PC-9 (cell line): ENCODE results near the gene SHCBP1L. TPM values are rescaled to one million over a fixed set of nuclear protein-coding genes. Genes with fewer than 3 reads are reported as not detected.
"Not testable (repeated sequence)": the region's sequence is repeated elsewhere in the genome, so short reads cannot be mapped to it uniquely, and the experiment has no call there.

ENCODE experiments used
- BruUV-seq: library from RNA; stranded (reverse); fragments of 400-500 nt; replicated peaks from 2 replicates; lab custom pipeline; 2021; lab: Mats Ljungman, UMichigan
- CTCF ChIA-PET: fragments of 300-600 bp; sonication (Branson Sonifier 250); formaldehyde crosslinking; loops from one replicate; lab custom pipeline; 2022; ENCODE audit warnings: antibody characterized with exemption; lab: Charles Lee
- POLR2A ChIA-PET: fragments of 300-600 bp; sonication (Branson Sonifier 250); formaldehyde crosslinking; loops from one replicate; lab custom pipeline; 2022; ENCODE audit warnings: antibody characterized with exemption; ENCODE audit not compliant: unreplicated experiment; lab: Charles Lee
- DNase-seq, 2 experiments: peaks; one replicate each; pipeline versions ENCODE4 v3.0.0 to v3.0.0-alpha.2; 2015 to 2022; ENCODE audit warnings: mixed read lengths in 1 of 2
- H2AFZ ChIP-seq: fragments of 200-600 bp; sonication (generic); 2 replicates; pipeline ENCODE4 v1.8.1; 2017; ENCODE audit warnings: antibody characterized with exemption
- H3F3A ChIP-seq: fragments of 200-600 bp; sonication (generic); 2 replicates; pipeline ENCODE4 v1.8.1; 2017; ENCODE audit warnings: antibody characterized with exemption, mild to moderate bottlenecking, low read depth; ENCODE audit not compliant: insufficient read depth
- H3K27ac ChIP-seq: fragments of 200-600 bp; sonication (generic); 2 replicates; pipeline ENCODE4 v1.6.1; 2016; ENCODE audit warnings: mixed run types
- H3K27me3 ChIP-seq: fragments of 200-600 bp; sonication (generic); 2 replicates; pipeline ENCODE4 v1.6.1; 2016; ENCODE audit warnings: low read depth, mixed run types; ENCODE audit not compliant: insufficient read depth
- H3K36me3 ChIP-seq: fragments of 200-600 bp; sonication (generic); 2 replicates; pipeline ENCODE4 v1.6.1; 2016; ENCODE audit warnings: low read depth, mixed run types
- H3K4me1 ChIP-seq: fragments of 200-600 bp; sonication (generic); replicated peaks from 2 replicates; pipeline ENCODE4 v1.6.1; 2016; ENCODE audit warnings: mixed run types; ENCODE audit not compliant: insufficient read depth
- H3K4me2 ChIP-seq: fragments of 200-600 bp; sonication (generic); 2 replicates; pipeline ENCODE4 v1.6.1; 2017; ENCODE audit warnings: mixed run types
- H3K4me3 ChIP-seq: fragments of 200-600 bp; sonication (generic); 2 replicates; pipeline ENCODE4 v1.6.1; 2016; ENCODE audit warnings: mixed run types
- H3K79me2 ChIP-seq: fragments of 200-600 bp; sonication (generic); 2 replicates; pipeline ENCODE4 v1.6.1; 2017; ENCODE audit warnings: low read depth, mixed run types
- H3K9me2 ChIP-seq: fragments of 200-600 bp; sonication (generic); 2 replicates; pipeline ENCODE4 v1.8.1; 2017; ENCODE audit warnings: mild to moderate bottlenecking; ENCODE audit not compliant: insufficient read depth
- H3K9me3 ChIP-seq: fragments of 200-600 bp; sonication (generic); 2 replicates; pipeline ENCODE4 v1.8.1; 2016; ENCODE audit warnings: low read depth; ENCODE audit not compliant: insufficient read depth
- H4K20me1 ChIP-seq: fragments of 200-600 bp; sonication (generic); 2 replicates; pipeline ENCODE4 v1.8.1; 2017; ENCODE audit not compliant: insufficient read depth
- EZH2 ChIP-seq: fragments of 200-600 bp; sonication (generic); IDR thresholded peaks from 2 replicates; pipeline ENCODE4 v1.8.0; 2017; ENCODE audit warnings: antibody characterized with exemption, low read depth
- intact Hi-C: fragments of 100-400 bp; cut with micrococcal nuclease; formaldehyde crosslinking; loops from one replicate; pipeline ENCODE4 v1.10.0; 2022; ENCODE audit not compliant: unreplicated experiment
- total RNA-seq: library from RNA; stranded (reverse); gene quantifications from 2 replicates; pipeline ENCODE4 v1.2.3, GENCODE V29; 2021
- TF ChIP-seq, protein P1 (sequence below): fragments of 200-600 bp; sonication (generic); conservative IDR thresholded peaks from 2 replicates; pipeline ENCODE4 v1.6.1; 2017; ENCODE audit warnings: mixed run types, antibody characterized with exemption, mild to moderate bottlenecking, moderate library complexity

SHCBP1L gene
- total RNA-seq, 1 experiment from 2014 or later, result not detected

DNA sequence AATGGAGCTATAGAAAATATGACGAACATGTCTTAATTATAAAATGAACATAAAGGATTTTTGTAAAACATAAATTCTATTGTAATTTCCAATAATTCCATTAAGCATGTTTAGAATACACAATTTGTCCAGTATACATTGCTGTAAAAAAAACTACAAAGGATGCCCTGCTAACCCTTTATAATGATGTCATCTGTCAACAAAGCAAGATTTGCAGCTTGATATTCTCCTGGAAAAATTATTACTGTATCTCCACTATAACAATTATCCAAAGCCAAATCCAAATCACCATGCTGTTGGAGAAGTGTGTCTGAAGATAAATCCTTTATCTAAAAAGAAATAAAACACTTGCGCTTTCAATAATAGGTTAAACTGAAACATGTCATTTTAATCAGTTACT lies 47.6 kb downstream of the SHCBP1L start:
- Histone ChIP-seq H3K27ac (no peak overlapping the region), H3K4me3 (no peak overlapping the region), H3K4me2 (no peak overlapping the region), H3K27me3 (no peaks in the 10 kb centered on the region), H4K20me1 (no peaks in the 10 kb centered on the region), H3K4me1 (no peaks in the 10 kb centered on the region), H2AFZ (no peak overlapping the region), H3K9me2 (no peaks in the 10 kb centered on the region), H3K79me2 (no peaks in the 10 kb centered on the region), H3K36me3 (no peaks in the 10 kb centered on the region), H3K9me3 (no peaks in the 10 kb centered on the region), H3F3A (no peaks in the 10 kb centered on the region)
- BruUV-seq, result no TSS peak
- ChIA-PET POLR2A (interaction anchor here (0.6 to 0.7 kb wide), 2 partner anchors 247 to 724 kb away, joined by 4 read pairs; no protein-coding TSS in a partner anchor), CTCF (no interaction called here)
- intact Hi-C loops, result no loop called here
- no peak for TF ChIP-seq EZH2
- TF ChIP-seq, protein P1, sequence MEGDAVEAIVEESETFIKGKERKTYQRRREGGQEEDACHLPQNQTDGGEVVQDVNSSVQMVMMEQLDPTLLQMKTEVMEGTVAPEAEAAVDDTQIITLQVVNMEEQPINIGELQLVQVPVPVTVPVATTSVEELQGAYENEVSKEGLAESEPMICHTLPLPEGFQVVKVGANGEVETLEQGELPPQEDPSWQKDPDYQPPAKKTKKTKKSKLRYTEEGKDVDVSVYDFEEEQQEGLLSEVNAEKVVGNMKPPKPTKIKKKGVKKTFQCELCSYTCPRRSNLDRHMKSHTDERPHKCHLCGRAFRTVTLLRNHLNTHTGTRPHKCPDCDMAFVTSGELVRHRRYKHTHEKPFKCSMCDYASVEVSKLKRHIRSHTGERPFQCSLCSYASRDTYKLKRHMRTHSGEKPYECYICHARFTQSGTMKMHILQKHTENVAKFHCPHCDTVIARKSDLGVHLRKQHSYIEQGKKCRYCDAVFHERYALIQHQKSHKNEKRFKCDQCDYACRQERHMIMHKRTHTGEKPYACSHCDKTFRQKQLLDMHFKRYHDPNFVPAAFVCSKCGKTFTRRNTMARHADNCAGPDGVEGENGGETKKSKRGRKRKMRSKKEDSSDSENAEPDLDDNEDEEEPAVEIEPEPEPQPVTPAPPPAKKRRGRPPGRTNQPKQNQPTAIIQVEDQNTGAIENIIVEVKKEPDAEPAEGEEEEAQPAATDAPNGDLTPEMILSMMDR, result no peak
- DNase-seq, result no peak

DNA sequence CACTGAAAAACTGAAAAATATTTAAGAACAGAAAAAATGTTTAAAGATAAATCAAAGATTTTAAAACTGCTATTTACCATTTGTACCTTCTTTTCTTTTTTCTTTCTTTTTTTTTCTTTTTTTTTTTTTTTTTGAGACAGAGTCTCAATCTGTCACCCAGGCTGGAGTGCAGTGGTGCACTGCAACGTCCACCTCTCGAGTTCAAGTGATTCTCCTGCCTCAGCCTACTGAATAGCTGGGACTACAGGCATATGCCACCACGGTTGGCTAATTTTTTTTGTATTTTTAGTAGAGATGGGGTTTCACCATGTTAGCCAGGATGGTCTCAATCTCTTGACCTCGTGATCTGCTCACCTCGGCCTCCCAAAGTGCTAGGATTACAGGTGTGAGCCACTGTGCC lies 51.0 kb downstream of the SHCBP1L start:
- H3K36me3 ChIP-seq, CTCF ChIA-PET, H3K4me3 ChIP-seq, H3K9me2 ChIP-seq, H3K27ac ChIP-seq, H4K20me1 ChIP-seq, H3K4me2 ChIP-seq, H2AFZ ChIP-seq, POLR2A ChIA-PET, DNase-seq, H3K79me2 ChIP-seq, H3K9me3 ChIP-seq, BruUV-seq, H3K27me3 ChIP-seq, H3K4me1 ChIP-seq, H3F3A ChIP-seq, intact Hi-C loops: not testable (repeated sequence)

DNA sequence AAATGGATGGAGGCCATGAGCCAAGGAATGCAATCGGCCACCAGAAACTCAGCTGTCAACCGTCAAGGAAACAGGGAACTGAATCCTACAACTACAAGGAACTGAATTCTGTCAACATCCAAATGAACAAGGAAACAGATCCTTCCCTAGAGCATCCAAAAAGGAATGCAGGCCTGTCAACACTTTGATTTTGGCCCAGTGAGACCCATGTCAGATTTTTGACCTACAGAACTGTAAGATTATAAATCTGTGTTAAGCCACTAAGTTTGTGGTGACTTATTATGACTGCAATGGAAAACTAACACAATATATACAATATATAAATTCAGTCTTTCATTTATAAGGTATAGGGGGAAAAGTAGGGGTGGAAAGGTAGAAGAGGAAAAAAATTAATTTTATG lies 55.3 kb downstream of the SHCBP1L start:
- H3K79me2 ChIP-seq, result no peaks in the 10 kb centered on the region
- intact Hi-C loops, result loop anchor here (10.0 kb wide), 2 partner anchors 197 to 727 kb away; no protein-coding TSS in a partner anchor
- H3K4me3 ChIP-seq, result no peak overlapping the region
- no peak overlapping the region for H2AFZ ChIP-seq
- no peaks in the 10 kb centered on the region; the same call in 1 of the 2 replicates for H3K9me3 ChIP-seq
- H3K4me1 ChIP-seq, result peaks cover 13% of the 10 kb centered on the region
- no peaks in the 10 kb centered on the region for H3K36me3 ChIP-seq
- no peaks in the 10 kb centered on the region for H4K20me1 ChIP-seq
- ChIA-PET CTCF (no interaction called here), POLR2A (no interaction called here)
- no peaks in the 10 kb centered on the region for H3K27me3 ChIP-seq
- TF ChIP-seq, protein P1, result no peak
- no peak for TF ChIP-seq EZH2
- no peak overlapping the region for H3K4me2 ChIP-seq
- H3F3A ChIP-seq, result peaks cover 7% of the 10 kb centered on the region
- BruUV-seq, result no TSS peak
- no peak overlapping the region for H3K27ac ChIP-seq
- no peaks in the 10 kb centered on the region for H3K9me2 ChIP-seq
- DNase-seq, result no peak
